CD14-positive monocyte (primary cell): ENCODE data around the gene CDH12. TPM values are rescaled to one million over a fixed set of nuclear protein-coding genes. Genes with fewer than 3 reads are reported as not detected.

Experiments
- DNase-seq, 3 donors: peaks; one replicate each; pipeline ENCODE4 v3.0.0-alpha.2; 2011 to 2022
- H2AFZ ChIP-seq: 2 replicates; pipeline ENCODE4 v1.6.0; 2012; ENCODE audit warnings: mild to moderate bottlenecking, low read depth, low read length, inconsistent platforms; ENCODE audit not compliant: insufficient read depth, poor library complexity, severe bottlenecking
- H3K27ac ChIP-seq, 2 donors: 1 replicate in 1 of 2; 2 replicates in 1 of 2; pipeline ENCODE4 v1.5.1; 2012 to 2013; ENCODE audit warnings: low read length in 2 of 2, control low read depth in 1 of 2, inconsistent platforms in 1 of 2, low read depth in 1 of 2, mild to moderate bottlenecking in 1 of 2
- H3K27me3 ChIP-seq, 2 donors: one replicate each; pipeline versions ENCODE4 v1.6.0 to v1.6.1; 2011 to 2013; ENCODE audit warnings: low read length in 2 of 2; ENCODE audit not compliant: control insufficient read depth in 2 of 2, insufficient read depth in 2 of 2
- H3K36me3 ChIP-seq, 2 donors: replicated peaks in 1 of 2; 1 replicate in 1 of 2; 2 replicates in 1 of 2; pipeline versions ENCODE4 v1.5.1 to v1.6.1; 2012 to 2013; ENCODE audit warnings: low read length in 2 of 2, control low read depth in 1 of 2, inconsistent platforms in 1 of 2, mild to moderate bottlenecking in 1 of 2; ENCODE audit not compliant: insufficient read depth in 2 of 2, control insufficient read depth in 1 of 2
- H3K4me1 ChIP-seq, 2 donors: 1 replicate in 1 of 2; 2 replicates in 1 of 2; pipeline versions ENCODE4 v1.5.1 to v1.6.1; 2012 to 2013; ENCODE audit warnings: low read length in 2 of 2, control low read depth in 1 of 2, inconsistent platforms in 1 of 2, mild to moderate bottlenecking in 1 of 2, moderate library complexity in 1 of 2; ENCODE audit not compliant: insufficient read depth in 2 of 2, control insufficient read depth in 1 of 2
- H3K4me2 ChIP-seq: replicated peaks from 2 replicates; pipeline ENCODE3; 2012; ENCODE audit warnings: low read length, moderate library complexity, mild to moderate bottlenecking; ENCODE audit not compliant: poor library complexity, severe bottlenecking; ENCODE audit errors: extremely low read depth
- H3K4me3 ChIP-seq, 3 experiments: fragments of 200-600 bp in 1 of 3; sonication (generic) in 1 of 3; replicated peaks in 1 of 3; 1 replicate in 2 of 3; 2 replicates in 1 of 3; pipeline ENCODE4 v1.5.1; 2011 to 2013; ENCODE audit warnings: low read length in 3 of 3, mild to moderate bottlenecking in 3 of 3, control low read depth in 2 of 3, low read depth in 2 of 3, inconsistent platforms in 1 of 3, moderate library complexity in 1 of 3
- H3K79me2 ChIP-seq: 2 replicates; pipeline ENCODE4 v1.6.0; 2012; ENCODE audit warnings: mild to moderate bottlenecking, control low read depth, inconsistent platforms, low read length, moderate library complexity; ENCODE audit not compliant: insufficient read depth
- H3K9ac ChIP-seq: 2 replicates; pipeline ENCODE4 v1.6.0; 2017; ENCODE audit warnings: low read length, mild to moderate bottlenecking; ENCODE audit not compliant: insufficient read depth, poor library complexity, severe bottlenecking
- H3K9me3 ChIP-seq, 2 donors: replicated peaks in 1 of 2; 1 replicate in 1 of 2; 2 replicates in 1 of 2; pipeline versions ENCODE4 v1.5.1 to v1.6.1; 2012 to 2013; ENCODE audit warnings: low read length in 2 of 2, control low read depth in 1 of 2; ENCODE audit not compliant: control insufficient read depth in 1 of 2, insufficient read depth in 1 of 2
- H4K20me1 ChIP-seq: 2 replicates; pipeline ENCODE4 v1.6.0; 2012; ENCODE audit warnings: mild to moderate bottlenecking, low read length, control low read depth, moderate library complexity; ENCODE audit not compliant: insufficient read depth
- H3K27ac Mint-ChIP-seq, 7 donors: one replicate each; pipeline ENCODE4 v1.8.0; 2020; ENCODE audit warnings: mild to moderate bottlenecking in 7 of 7, mixed read lengths in 7 of 7, moderate library complexity in 6 of 7, inconsistent platforms in 2 of 7
- H3K27me3 Mint-ChIP-seq, 3 donors: one replicate each; pipeline ENCODE4 v1.8.0; 2021 to 2022; ENCODE audit warnings: low read depth in 3 of 3, mild to moderate bottlenecking in 3 of 3, mixed read lengths in 3 of 3, moderate library complexity in 3 of 3, inconsistent platforms in 1 of 3
- H3K36me3 Mint-ChIP-seq, 2 donors: one replicate each; pipeline ENCODE4 v1.8.0; 2020; ENCODE audit warnings: mixed read lengths in 2 of 2, inconsistent platforms in 1 of 2, mild to moderate bottlenecking in 1 of 2
- H3K4me1 Mint-ChIP-seq: one replicate; pipeline ENCODE4 v1.8.0; 2020; ENCODE audit warnings: mild to moderate bottlenecking, mixed read lengths
- H3K4me3 Mint-ChIP-seq, 2 donors: one replicate each; pipeline ENCODE4 v1.8.0; 2020; ENCODE audit warnings: mild to moderate bottlenecking in 2 of 2, mixed read lengths in 2 of 2, moderate library complexity in 1 of 2
- H3K9me3 Mint-ChIP-seq, 7 donors: one replicate each; pipeline ENCODE4 v1.8.0; 2020 to 2022; ENCODE audit warnings: mixed read lengths in 7 of 7, mild to moderate bottlenecking in 6 of 7, moderate library complexity in 6 of 7, inconsistent platforms in 2 of 7
- WGBS: methylation state at CpG from one replicate; pipeline ENCODE4 v1.1.5; 2013; ENCODE audit warnings: missing lambda C conversion rate; ENCODE audit not compliant: insufficient coverage; 5-methylcytosine and 5-hydroxymethylcytosine counted together
- intact Hi-C, 2 donors: fragments of 100-400 bp; cut with micrococcal nuclease; formaldehyde crosslinking; loops; one replicate each; pipeline versions ENCODE4 v1.15.0 to v1.15.1; 2023
- polyA plus RNA-seq, 3 donors: library from polyadenylated mRNA; depleted of rRNA in 1 of 3; unstranded in 2 of 3; stranded (reverse) in 1 of 3; fragments of 300-500 nt in 2 of 3; fragments of >200 nt in 1 of 3; fragmentation: Illumina TruSeq in 2 of 3; gene quantifications; 1 replicate in 2 of 3; 2 replicates in 1 of 3; pipeline ENCODE4 v1.2.3, GENCODE V29; 2012 to 2021
- TF ChIP-seq, protein P1 (sequence below): fragments of 200-600 bp; IDR thresholded peaks from one replicate; pipeline ENCODE4 v1.8.0; 2022; ENCODE audit warnings: antibody characterized with exemption, mild to moderate bottlenecking

CDH12 gene
- polyA plus RNA-seq, 3 donors: not detected

DNA sequence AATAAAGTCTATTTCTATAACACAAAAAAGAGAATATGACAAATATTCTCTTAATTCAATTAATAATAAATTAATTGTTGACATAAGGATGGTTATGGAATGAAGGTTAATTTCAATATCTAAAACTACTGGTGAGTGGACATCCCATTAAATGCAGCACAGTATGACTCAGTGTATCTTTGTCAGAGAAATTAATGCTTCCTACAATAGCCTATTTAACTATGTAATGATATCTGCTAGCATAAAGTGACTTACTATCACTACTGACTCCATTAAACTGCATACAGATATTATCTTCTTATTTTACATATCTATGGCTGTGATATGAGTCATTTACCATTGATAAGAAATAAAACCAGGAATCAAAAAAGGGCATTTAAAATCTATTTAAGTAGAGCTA, 298.7 kb downstream of the CDH12 start:
- H3K4me3 ChIP-seq: no peak overlapping the region
- no peaks in the 10 kb centered on the region for H3K27me3 ChIP-seq
- H4K20me1 ChIP-seq: no peaks in the 10 kb centered on the region
- H3K36me3 ChIP-seq: no peaks in the 10 kb centered on the region
- no peak for DNase-seq
- Mint-ChIP-seq H3K36me3 (no peaks in the 10 kb centered on the region), H3K27ac (no peak overlapping the region), H3K4me3 (no peak overlapping the region), H3K27me3 (no peaks in the 10 kb centered on the region), H3K4me1 (no peaks in the 10 kb centered on the region), H3K9me3 (no peaks in the 10 kb centered on the region)
- H2AFZ ChIP-seq: no peak overlapping the region
- intact Hi-C loops: no loop called here
- TF ChIP-seq, protein P1, sequence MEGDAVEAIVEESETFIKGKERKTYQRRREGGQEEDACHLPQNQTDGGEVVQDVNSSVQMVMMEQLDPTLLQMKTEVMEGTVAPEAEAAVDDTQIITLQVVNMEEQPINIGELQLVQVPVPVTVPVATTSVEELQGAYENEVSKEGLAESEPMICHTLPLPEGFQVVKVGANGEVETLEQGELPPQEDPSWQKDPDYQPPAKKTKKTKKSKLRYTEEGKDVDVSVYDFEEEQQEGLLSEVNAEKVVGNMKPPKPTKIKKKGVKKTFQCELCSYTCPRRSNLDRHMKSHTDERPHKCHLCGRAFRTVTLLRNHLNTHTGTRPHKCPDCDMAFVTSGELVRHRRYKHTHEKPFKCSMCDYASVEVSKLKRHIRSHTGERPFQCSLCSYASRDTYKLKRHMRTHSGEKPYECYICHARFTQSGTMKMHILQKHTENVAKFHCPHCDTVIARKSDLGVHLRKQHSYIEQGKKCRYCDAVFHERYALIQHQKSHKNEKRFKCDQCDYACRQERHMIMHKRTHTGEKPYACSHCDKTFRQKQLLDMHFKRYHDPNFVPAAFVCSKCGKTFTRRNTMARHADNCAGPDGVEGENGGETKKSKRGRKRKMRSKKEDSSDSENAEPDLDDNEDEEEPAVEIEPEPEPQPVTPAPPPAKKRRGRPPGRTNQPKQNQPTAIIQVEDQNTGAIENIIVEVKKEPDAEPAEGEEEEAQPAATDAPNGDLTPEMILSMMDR: no peak
- no peak overlapping the region for H3K9ac ChIP-seq
- H3K27ac ChIP-seq: no peak overlapping the region
- no peaks in the 10 kb centered on the region for H3K79me2 ChIP-seq
- H3K9me3 ChIP-seq: peaks cover 0 to 4% of the 10 kb centered on the region in 2 donors
- H3K4me2 ChIP-seq: no peak overlapping the region
- no peaks in the 10 kb centered on the region for H3K4me1 ChIP-seq

DNA sequence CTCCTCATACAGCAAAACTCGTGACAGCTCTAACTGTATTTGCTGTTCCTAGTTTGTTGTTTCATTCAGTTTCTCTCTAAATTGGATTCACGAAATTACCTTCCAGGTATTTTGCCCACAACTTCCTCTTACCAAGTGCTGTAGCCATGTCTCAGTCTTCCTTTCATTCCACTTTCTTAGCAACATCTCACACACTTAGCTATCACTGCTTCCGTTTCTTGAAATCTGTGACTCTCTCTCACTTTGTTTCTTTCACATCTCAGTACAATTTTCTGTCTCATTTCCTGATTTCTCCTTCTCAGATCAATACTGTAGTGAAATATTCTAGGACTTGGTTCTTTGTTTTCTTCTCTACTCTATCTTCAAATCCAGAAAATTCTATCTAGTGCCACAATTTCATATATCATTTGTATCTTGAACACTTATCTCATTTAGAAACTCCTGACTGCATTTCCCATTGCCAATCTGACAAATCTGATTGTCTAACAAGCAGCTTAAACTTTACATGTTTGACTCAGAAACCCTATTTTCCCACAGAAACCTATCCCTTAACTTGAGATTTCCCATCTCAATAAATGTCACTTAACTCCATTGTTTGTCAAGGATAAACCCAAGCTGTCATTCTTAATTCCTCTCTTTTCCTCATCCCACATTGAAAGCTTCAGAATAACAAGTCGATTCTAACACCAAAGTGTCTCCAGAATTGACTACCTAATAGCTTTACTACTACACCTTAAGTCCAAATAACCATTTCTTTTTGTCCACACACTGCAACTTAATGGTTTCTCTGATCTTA, 303.1 kb downstream of the CDH12 start:
- H2AFZ ChIP-seq: no peak overlapping the region
- no peak overlapping the region for H3K4me3 ChIP-seq
- no peaks in the 10 kb centered on the region for H3K79me2 ChIP-seq
- no peaks in the 10 kb centered on the region for H3K27me3 ChIP-seq
- no peaks in the 10 kb centered on the region for H3K36me3 ChIP-seq
- H3K4me1 ChIP-seq: no peaks in the 10 kb centered on the region
- Mint-ChIP-seq H3K27ac (no peak overlapping the region), H3K4me1 (no peaks in the 10 kb centered on the region), H3K36me3 (no peaks in the 10 kb centered on the region), H3K27me3 (no peaks in the 10 kb centered on the region), H3K9me3 (peaks cover 0 to 3% (median 0%) of the 10 kb centered on the region in 7 donors), H3K4me3 (no peak overlapping the region)
- no peak overlapping the region for H3K9ac ChIP-seq
- TF ChIP-seq, protein P1: no peak
- H3K27ac ChIP-seq: no peak overlapping the region
- intact Hi-C loops: no loop called here
- no peak overlapping the region for H3K4me2 ChIP-seq
- no peak for DNase-seq
- WGBS: 67% methylated on average over 4 of the region's 4 CpGs
- no peaks in the 10 kb centered on the region for H4K20me1 ChIP-seq
- peaks cover 0 to 4% of the 10 kb centered on the region in 2 donors for H3K9me3 ChIP-seq
